Thyroid gland (tissue), 4 donors: Measurements from ENCODE around the gene ACTR3C.
"Not testable (repeated sequence)": the region's sequence is repeated elsewhere in the genome, so short reads cannot be mapped to it uniquely, and the experiment has no call there.

ENCODE experiments used
- POLR2A ChIP-seq, 2 donors: fragments of 450-650 bp; IDR thresholded peaks; one replicate each; pipeline ENCODE4 v1.6.1; 2017; ENCODE audit warnings: antibody characterized with exemption in 2 of 2, mild to moderate bottlenecking in 2 of 2, moderate library complexity in 1 of 2
- TF ChIP-seq, protein P1 (sequence below), 6 experiments: fragments of 200-600 bp in 3 of 6; fragments of 450-650 bp in 3 of 6; sonication (generic) in 3 of 6; IDR thresholded peaks; one replicate each; pipeline ENCODE4 v1.5.1; 2016 to 2019; ENCODE audit warnings: antibody characterized with exemption in 6 of 6, mild to moderate bottlenecking in 2 of 6, inconsistent platforms in 1 of 6, moderate library complexity in 1 of 6

DNA sequence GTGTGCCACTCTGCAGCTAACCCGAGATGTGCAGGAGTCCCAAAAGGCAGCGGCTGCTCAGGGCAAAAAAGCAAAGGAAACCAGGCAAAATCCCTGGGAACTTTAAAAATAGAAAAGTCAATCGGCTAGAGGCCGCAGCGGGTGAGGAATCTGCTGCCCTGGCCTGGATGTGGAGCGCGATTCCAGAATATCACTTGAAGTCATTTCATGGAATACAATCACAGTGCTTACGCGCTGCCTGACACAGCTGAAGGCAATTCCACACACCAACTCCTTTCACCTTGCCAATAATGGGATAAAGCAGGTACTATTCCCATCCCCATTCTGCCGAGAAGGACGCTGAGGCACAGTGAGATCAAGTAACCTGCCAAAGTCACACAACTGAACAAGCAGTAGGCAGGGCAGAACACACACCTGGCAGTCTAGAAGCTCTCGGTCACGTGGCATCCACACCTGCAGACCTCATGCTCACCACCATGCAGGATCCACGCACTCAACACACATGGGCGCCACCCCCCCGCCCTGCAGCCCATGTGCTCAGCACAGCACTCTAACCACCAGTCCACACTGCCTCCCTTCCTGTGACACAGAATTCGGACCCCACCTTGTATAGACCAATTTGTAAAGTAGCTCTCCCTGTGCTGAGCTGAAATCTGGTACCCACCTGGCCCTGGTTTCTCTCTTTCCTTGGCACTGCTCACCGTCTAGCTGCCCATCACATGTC lies 53.1 kb downstream of the ACTR3C start:
- TF ChIP-seq, protein P1, sequence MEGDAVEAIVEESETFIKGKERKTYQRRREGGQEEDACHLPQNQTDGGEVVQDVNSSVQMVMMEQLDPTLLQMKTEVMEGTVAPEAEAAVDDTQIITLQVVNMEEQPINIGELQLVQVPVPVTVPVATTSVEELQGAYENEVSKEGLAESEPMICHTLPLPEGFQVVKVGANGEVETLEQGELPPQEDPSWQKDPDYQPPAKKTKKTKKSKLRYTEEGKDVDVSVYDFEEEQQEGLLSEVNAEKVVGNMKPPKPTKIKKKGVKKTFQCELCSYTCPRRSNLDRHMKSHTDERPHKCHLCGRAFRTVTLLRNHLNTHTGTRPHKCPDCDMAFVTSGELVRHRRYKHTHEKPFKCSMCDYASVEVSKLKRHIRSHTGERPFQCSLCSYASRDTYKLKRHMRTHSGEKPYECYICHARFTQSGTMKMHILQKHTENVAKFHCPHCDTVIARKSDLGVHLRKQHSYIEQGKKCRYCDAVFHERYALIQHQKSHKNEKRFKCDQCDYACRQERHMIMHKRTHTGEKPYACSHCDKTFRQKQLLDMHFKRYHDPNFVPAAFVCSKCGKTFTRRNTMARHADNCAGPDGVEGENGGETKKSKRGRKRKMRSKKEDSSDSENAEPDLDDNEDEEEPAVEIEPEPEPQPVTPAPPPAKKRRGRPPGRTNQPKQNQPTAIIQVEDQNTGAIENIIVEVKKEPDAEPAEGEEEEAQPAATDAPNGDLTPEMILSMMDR (IDR thresholded peaks at IDR 0.05), result not testable (repeated sequence)
- TF ChIP-seq POLR2A (IDR thresholded peaks at IDR 0.05), result not testable (repeated sequence)
